SU-DHL-6 (cell line): ENCODE data around the gene ACACB.

ENCODE experiments used
- H2AFZ ChIP-seq: fragments of 200-600 bp; sonication (generic); 2 replicates; pipeline ENCODE4 v1.6.1; 2014; ENCODE audit warnings: low read depth, mild to moderate bottlenecking, moderate library complexity, mixed read lengths, antibody characterized with exemption, low read length; ENCODE audit not compliant: severe bottlenecking
- H3F3A ChIP-seq: fragments of 200-600 bp; shearing (Covaris generic); 2 replicates; pipeline ENCODE4 v1.6.0; 2016; ENCODE audit warnings: antibody characterized with exemption, mild to moderate bottlenecking; ENCODE audit not compliant: insufficient read depth
- H3K27ac ChIP-seq: fragments of 200-600 bp; sonication (generic); 2 replicates; pipeline ENCODE4 v1.5.1; 2016; ENCODE audit warnings: low read depth, mild to moderate bottlenecking, low read length, moderate library complexity, mixed read lengths
- H3K27me3 ChIP-seq: fragments of 200-600 bp; sonication (generic), shearing (Covaris generic); 2 replicates; pipeline ENCODE4 v1.6.0; 2014; ENCODE audit warnings: mild to moderate bottlenecking, low read length
- H3K36me3 ChIP-seq: fragments of 200-600 bp; sonication (generic); 2 replicates; pipeline ENCODE4 v1.6.1; 2014; ENCODE audit warnings: mild to moderate bottlenecking, low read length, mixed read lengths
- H3K4me2 ChIP-seq: fragments of 300-600, 200-600 bp; shearing (Covaris generic), sonication (generic); 2 replicates; pipeline ENCODE4 v1.6.0; 2014; ENCODE audit warnings: low read length, low read depth, mild to moderate bottlenecking; ENCODE audit not compliant: poor library complexity, severe bottlenecking
- H3K4me3 ChIP-seq: fragments of 200-600 bp; sonication (generic); 2 replicates; pipeline ENCODE4 v1.5.1; 2014; ENCODE audit warnings: antibody characterized with exemption, low read length, mild to moderate bottlenecking, mixed read lengths; ENCODE audit not compliant: insufficient read depth, poor library complexity, severe bottlenecking
- H3K79me2 ChIP-seq: fragments of 200-600 bp; sonication (generic); 2 replicates; pipeline ENCODE4 v1.6.1; 2014; ENCODE audit warnings: mild to moderate bottlenecking, low read length, moderate library complexity; ENCODE audit not compliant: insufficient read depth
- H3K9ac ChIP-seq: fragments of 200-600 bp; sonication (generic); 2 replicates; pipeline ENCODE4 v1.7.0; 2014; ENCODE audit warnings: mild to moderate bottlenecking, low read length
- H3K9me2 ChIP-seq: fragments of 200-600 bp; sonication (generic); replicated peaks from 2 replicates; pipeline ENCODE4 v1.6.1; 2014; ENCODE audit warnings: low read length; ENCODE audit not compliant: insufficient read depth
- H3K9me3 ChIP-seq: fragments of 200-600 bp; sonication (generic); 2 replicates; pipeline ENCODE4 v1.6.1; 2014; ENCODE audit warnings: low read length, mixed read lengths; ENCODE audit not compliant: insufficient read depth
- H4K20me1 ChIP-seq: fragments of 200-600 bp; sonication (generic); 2 replicates; pipeline ENCODE4 v1.6.1; 2014; ENCODE audit warnings: low read depth, mild to moderate bottlenecking, antibody characterized with exemption, low read length, moderate library complexity, mixed read lengths
- CTCF ChIP-seq: fragments of 200-600 bp; sonication (generic); IDR thresholded peaks from one replicate; pipeline ENCODE4 v1.5.1; 2017; ENCODE audit warnings: antibody characterized with exemption, mild to moderate bottlenecking, low read length, moderate library complexity; ENCODE audit not compliant: insufficient read depth, poor library complexity, severe bottlenecking
- EZH2phosphoT487 ChIP-seq: fragments of 200-600 bp; sonication (generic), shearing (Covaris generic); conservative IDR thresholded peaks from 2 replicates; pipeline ENCODE4 v1.6.1; 2018; ENCODE audit warnings: mild to moderate bottlenecking, antibody characterized with exemption, low read length, moderate library complexity, mixed read lengths

Gene ACACB

GRCh38 chr12:109203480-109203879 is 87.1 kb downstream of the ACACB start:
- no peaks in the 10 kb centered on the region for H3K27me3 ChIP-seq
- H2AFZ ChIP-seq, result no peak overlapping the region
- H4K20me1 ChIP-seq, result no peaks in the 10 kb centered on the region
- no peaks in the 10 kb centered on the region for H3K36me3 ChIP-seq
- H3K9me3 ChIP-seq, result no peaks in the 10 kb centered on the region
- H3K4me2 ChIP-seq, result no peak overlapping the region
- no peak for TF ChIP-seq EZH2phosphoT487
- no peak for TF ChIP-seq CTCF
- H3K4me3 ChIP-seq, result no peak overlapping the region
- H3F3A ChIP-seq, result no peaks in the 10 kb centered on the region
- no peak overlapping the region for H3K27ac ChIP-seq
- no peak overlapping the region for H3K9ac ChIP-seq
- H3K9me2 ChIP-seq, result no peaks in the 10 kb centered on the region
- no peaks in the 10 kb centered on the region for H3K79me2 ChIP-seq

GRCh38 chr12:109209082-109209481 is 92.7 kb downstream of the ACACB start:
- TF ChIP-seq EZH2phosphoT487 (no peak), CTCF (no peak)

GRCh38 chr12:109212460-109213115 is 96.2 kb downstream of the ACACB start:
- TF ChIP-seq EZH2phosphoT487, result no peak
- TF ChIP-seq CTCF, result no peak
- H3K9me3 ChIP-seq, result no peaks in the 10 kb centered on the region
- H3K27ac ChIP-seq, result no peak overlapping the region
- H3K9ac ChIP-seq, result no peak overlapping the region
- H3K9me2 ChIP-seq, result no peaks in the 10 kb centered on the region
- H3F3A ChIP-seq, result no peaks in the 10 kb centered on the region
- no peaks in the 10 kb centered on the region for H3K79me2 ChIP-seq
- H4K20me1 ChIP-seq, result no peaks in the 10 kb centered on the region
- H3K4me2 ChIP-seq, result no peak overlapping the region
- no peak overlapping the region for H3K4me3 ChIP-seq
- H3K36me3 ChIP-seq, result no peaks in the 10 kb centered on the region
- H2AFZ ChIP-seq, result no peak overlapping the region
- no peaks in the 10 kb centered on the region for H3K27me3 ChIP-seq

More at GRCh38 chr12:109209082-109209481, 92.7 kb downstream of the ACACB start:
- no peaks in the 10 kb centered on the region for H3K9me2 ChIP-seq
- H2AFZ ChIP-seq, result no peak overlapping the region
- no peak overlapping the region for H3K9ac ChIP-seq
- H3F3A ChIP-seq, result no peaks in the 10 kb centered on the region
- H3K4me3 ChIP-seq, result no peak overlapping the region
- no peaks in the 10 kb centered on the region for H3K9me3 ChIP-seq
- H3K36me3 ChIP-seq, result no peaks in the 10 kb centered on the region
- no peaks in the 10 kb centered on the region for H3K79me2 ChIP-seq
- H3K27ac ChIP-seq, result no peak overlapping the region
- H4K20me1 ChIP-seq, result no peaks in the 10 kb centered on the region
- H3K27me3 ChIP-seq, result no peaks in the 10 kb centered on the region
- no peak overlapping the region for H3K4me2 ChIP-seq

- no peaks in the 10 kb centered on the region for H3K79me2 ChIP-seq
- no peak overlapping the region for H3K4me3 ChIP-seq
- H2AFZ ChIP-seq, result no peak overlapping the region
- no peaks in the 10 kb centered on the region for H3K36me3 ChIP-seq
- H3K9ac ChIP-seq, result no peak overlapping the region
- no peaks in the 10 kb centered on the region for H3F3A ChIP-seq
- H3K27ac ChIP-seq, result no peak overlapping the region
- H3K9me2 ChIP-seq, result no peaks in the 10 kb centered on the region
- H3K27me3 ChIP-seq, result no peaks in the 10 kb centered on the region
- no peak overlapping the region for H3K4me2 ChIP-seq
- TF ChIP-seq CTCF (no peak), EZH2phosphoT487 (no peak)
- H3K9me3 ChIP-seq, result no peaks in the 10 kb centered on the region
- H4K20me1 ChIP-seq, result no peaks in the 10 kb centered on the region
Observed at GRCh38 chr12:109214131-109214530, 97.7 kb downstream of the ACACB start.
